HG03135 (cell line): ENCODE data around the gene OR13D1.
"Not testable (repeated sequence)": the region's sequence is repeated elsewhere in the genome, so short reads cannot be mapped to it uniquely, and the experiment has no call there.

ENCODE experiments used
- ATAC-seq: cut with Tn5 transposase; IDR thresholded peaks from one replicate; pipeline ENCODE4 v1.9.1; 2021; ENCODE audit warnings: mild to moderate bottlenecking, moderate library complexity; ENCODE audit not compliant: unreplicated experiment

OR13D1 gene

DNA sequence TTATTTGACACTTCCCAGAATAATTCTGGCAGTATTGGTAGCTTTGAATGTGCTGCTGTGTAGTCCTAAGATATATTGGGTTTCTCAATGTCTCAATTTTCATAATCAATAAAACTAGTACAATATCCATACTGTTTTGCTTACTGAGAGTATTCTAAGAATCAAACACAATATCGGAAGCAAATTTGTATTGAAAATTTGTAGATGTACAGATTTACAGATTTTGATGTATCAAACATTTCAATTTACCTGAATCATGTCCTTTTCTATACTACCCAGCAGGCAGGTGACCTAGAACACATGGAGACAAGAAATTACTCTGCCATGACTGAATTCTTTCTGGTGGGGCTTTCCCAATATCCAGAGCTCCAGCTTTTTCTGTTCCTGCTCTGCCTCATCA, at the start of gene OR13D1:
TSS of gene OR13D1 (plus strand) at position 301 of the 400 bp plus-strand sequence. CDS start at position 301, 0 bp downstream.
- ATAC-seq: no peak

- no peak for ATAC-seq
Observed at GRCh38 chr9:104658496-104659195, 35.7 kb upstream of the OR13D1 start.

GRCh38 chr9:104675611-104676010, 18.7 kb upstream of the OR13D1 start:
- ATAC-seq: no peak

- ATAC-seq: peak; percentile 58
Observed at GRCh38 chr9:104682642-104683041, 11.7 kb upstream of the OR13D1 start.

DNA sequence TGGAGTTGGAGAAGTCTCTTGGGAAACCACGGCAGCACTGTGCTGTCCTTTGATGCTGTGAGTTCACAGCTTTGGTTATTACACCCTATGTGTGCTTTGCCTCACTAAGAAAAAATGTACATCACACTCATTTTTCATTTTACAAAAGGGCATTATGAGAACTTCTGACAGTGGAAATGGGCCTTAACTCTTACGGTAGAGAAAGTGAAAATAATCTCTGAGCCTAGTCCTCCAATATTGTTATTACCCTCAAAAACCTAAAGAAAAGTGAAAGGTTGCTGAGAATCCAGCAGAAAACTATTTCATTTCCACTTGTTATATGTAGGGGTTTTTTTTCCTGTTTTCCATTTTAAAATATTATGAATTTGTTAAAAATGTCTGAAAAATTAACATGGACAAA, 8.2 kb upstream of the OR13D1 start:
- ATAC-seq: no peak

GRCh38 chr9:104700306-104700705, 6.0 kb downstream of the OR13D1 start:
- no peak for ATAC-seq

GRCh38 chr9:104708737-104709136, 14.4 kb downstream of the OR13D1 start:
- not testable (repeated sequence) for ATAC-seq

GRCh38 chr9:104711604-104712003, 17.3 kb downstream of the OR13D1 start:
- no peak for ATAC-seq

DNA sequence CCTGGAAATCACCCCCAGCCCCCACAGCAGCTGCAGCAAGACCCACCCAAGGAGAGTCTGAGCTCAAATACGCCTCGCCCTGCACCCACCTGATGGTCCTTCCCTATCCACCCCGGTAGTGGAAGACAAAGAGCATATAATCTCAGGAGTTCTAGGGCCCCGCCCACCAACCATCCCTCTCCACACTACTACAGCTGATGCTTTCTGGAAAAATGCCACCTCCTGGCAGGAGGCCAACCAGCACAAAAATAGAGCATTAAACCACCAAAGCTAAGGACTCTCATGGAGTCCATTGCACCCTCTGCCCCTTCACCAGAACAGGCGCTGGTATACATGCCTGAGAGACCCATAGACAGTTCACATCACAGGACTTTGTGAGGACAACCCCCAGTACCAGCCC, 30.7 kb downstream of the OR13D1 start:
- no peak for ATAC-seq

- no peak for ATAC-seq
Observed at GRCh38 chr9:104738452-104738851, 44.1 kb downstream of the OR13D1 start.

- no peak for ATAC-seq
Observed at GRCh38 chr9:104740621-104741020, 46.3 kb downstream of the OR13D1 start.

- peak; percentile 38 for ATAC-seq
Observed at GRCh38 chr9:104743376-104743985, 49.2 kb downstream of the OR13D1 start.
